H9 (cell line): ENCODE results near the gene ULK1. TPM values are rescaled to one million over a fixed set of nuclear protein-coding genes. Genes with fewer than 3 reads are reported as not detected.

ENCODE experiments used
- DNase-seq: peaks from one replicate; pipeline ENCODE4 v3.0.0-alpha.2; 2017
- H2AFZ ChIP-seq: one replicate; pipeline ENCODE4 v1.6.1; 2013; ENCODE audit warnings: mild to moderate bottlenecking, low read length, control low read depth, moderate library complexity
- H2AK5ac ChIP-seq: 2 replicates; pipeline ENCODE4 v1.6.1; 2013; ENCODE audit warnings: low read length, control low read depth, mixed read lengths; ENCODE audit not compliant: insufficient read length
- H2BK120ac ChIP-seq: one replicate; pipeline ENCODE4 v1.6.1; 2013; ENCODE audit warnings: low read depth, mild to moderate bottlenecking, low read length, control low read depth, inconsistent platforms; ENCODE audit not compliant: poor library complexity, severe bottlenecking
- H2BK12ac ChIP-seq: 2 replicates; pipeline ENCODE4 v1.6.1; 2013; ENCODE audit warnings: low read length, control low read depth, mixed read lengths, low read depth; ENCODE audit not compliant: insufficient read length
- H2BK15ac ChIP-seq: 2 replicates; pipeline ENCODE4 v1.6.1; 2013; ENCODE audit warnings: low read depth, low read length, control low read depth
- H2BK20ac ChIP-seq: one replicate; pipeline ENCODE4 v1.6.1; 2013; ENCODE audit warnings: low read depth, mild to moderate bottlenecking, low read length, control low read depth, inconsistent platforms; ENCODE audit not compliant: poor library complexity, severe bottlenecking
- H2BK5ac ChIP-seq: 2 replicates; pipeline ENCODE4 v1.6.1; 2013; ENCODE audit warnings: low read length, control low read depth, mixed read lengths; ENCODE audit not compliant: insufficient read length
- H3K14ac ChIP-seq: 2 replicates; pipeline ENCODE4 v1.6.1; 2013; ENCODE audit warnings: low read length, control low read depth; ENCODE audit not compliant: insufficient read depth
- H3K18ac ChIP-seq: 2 replicates; pipeline ENCODE4 v1.6.1; 2013; ENCODE audit warnings: low read depth, mild to moderate bottlenecking, mixed read lengths, low read length, control low read depth; ENCODE audit not compliant: insufficient read length
- H3K23ac ChIP-seq: 2 replicates; pipeline ENCODE4 v1.6.1; 2013; ENCODE audit warnings: low read length, control low read depth, mixed read lengths, low read depth; ENCODE audit not compliant: insufficient read length
- H3K23me2 ChIP-seq: 2 replicates; pipeline ENCODE4 v1.6.1; 2013; ENCODE audit warnings: low read depth, mild to moderate bottlenecking, mixed read lengths, low read length, control low read depth; ENCODE audit not compliant: insufficient read length, poor library complexity, severe bottlenecking
- H3K27ac ChIP-seq: 2 replicates; pipeline ENCODE4 v1.5.1; 2013; ENCODE audit warnings: low read length, control low read depth, mixed read lengths, low read depth; ENCODE audit not compliant: insufficient read length
- H3K27me3 ChIP-seq: 2 replicates; pipeline ENCODE4 v1.6.1; 2013; ENCODE audit warnings: low read length, control low read depth, inconsistent platforms; ENCODE audit not compliant: insufficient read depth
- H3K4ac ChIP-seq: 2 replicates; pipeline ENCODE4 v1.6.1; 2013; ENCODE audit warnings: low read depth, mild to moderate bottlenecking, control low read depth, inconsistent platforms, low read length, moderate library complexity
- H3K4me1 ChIP-seq: 2 replicates; pipeline ENCODE4 v1.6.1; 2013; ENCODE audit warnings: low read length, control low read depth, inconsistent platforms; ENCODE audit not compliant: insufficient read depth
- H3K4me2 ChIP-seq: 2 replicates; pipeline ENCODE4 v1.6.1; 2013; ENCODE audit warnings: low read length, control low read depth, mixed read lengths; ENCODE audit not compliant: insufficient read length, insufficient read depth
- H3K56ac ChIP-seq: 2 replicates; pipeline ENCODE4 v1.6.1; 2013; ENCODE audit warnings: low read depth, mild to moderate bottlenecking, mixed read lengths, low read length, control low read depth; ENCODE audit not compliant: insufficient read length
- H3K79me1 ChIP-seq: 2 replicates; pipeline ENCODE4 v1.6.1; 2013; ENCODE audit warnings: low read depth, mild to moderate bottlenecking, moderate library complexity, low read length, control low read depth, inconsistent platforms; ENCODE audit not compliant: insufficient read depth, poor library complexity, severe bottlenecking
- H3K79me2 ChIP-seq: 2 replicates; pipeline ENCODE4 v1.6.1; 2013; ENCODE audit warnings: low read length, control low read depth, inconsistent platforms; ENCODE audit not compliant: insufficient read depth
- H3K9ac ChIP-seq: 2 replicates; pipeline ENCODE4 v1.6.1; 2013; ENCODE audit warnings: low read length, control low read depth, mixed read lengths; ENCODE audit not compliant: insufficient read length; ENCODE audit errors: extremely low read depth
- H3K9me3 ChIP-seq: one replicate; pipeline ENCODE4 v1.6.1; 2013; ENCODE audit warnings: low read depth, low read length, inconsistent platforms; ENCODE audit not compliant: control insufficient read depth
- H3T11ph ChIP-seq: one replicate; pipeline ENCODE4 v1.6.1; 2013; ENCODE audit warnings: mild to moderate bottlenecking, low read length, control low read depth, inconsistent platforms
- H4K20me1 ChIP-seq: one replicate; pipeline ENCODE4 v1.6.1; 2013; ENCODE audit not compliant: control insufficient read depth, insufficient read length, insufficient read depth
- H4K5ac ChIP-seq: 2 replicates; pipeline ENCODE4 v1.6.1; 2013; ENCODE audit warnings: low read depth, mild to moderate bottlenecking, mixed read lengths, low read length, control low read depth; ENCODE audit not compliant: insufficient read length
- H4K8ac ChIP-seq: replicated peaks from 2 replicates; pipeline ENCODE4 v1.6.1; 2013; ENCODE audit warnings: low read length, control low read depth, mixed read lengths, low read depth; ENCODE audit not compliant: insufficient read length
- H4K91ac ChIP-seq: 2 replicates; pipeline ENCODE4 v1.6.1; 2013; ENCODE audit warnings: low read depth, mild to moderate bottlenecking, moderate library complexity, mixed read lengths, low read length, control low read depth; ENCODE audit not compliant: insufficient read length
- H3K27ac Mint-ChIP-seq, 3 experiments: 2 replicates in 2 of 3; 3 replicates in 1 of 3; pipeline ENCODE4 v1.8.0; 2020 to 2021; ENCODE audit warnings: mixed read lengths in 3 of 3, mild to moderate bottlenecking in 1 of 3, moderate library complexity in 1 of 3
- H3K27me3 Mint-ChIP-seq: 2 replicates; pipeline ENCODE4 v1.8.0; 2021; ENCODE audit warnings: low read depth, mild to moderate bottlenecking, moderate library complexity, mixed read lengths
- H3K36me3 Mint-ChIP-seq, 3 experiments: 2 replicates in 2 of 3; 3 replicates in 1 of 3; pipeline ENCODE4 v1.8.0; 2020 to 2021; ENCODE audit warnings: low read depth in 3 of 3, mixed read lengths in 3 of 3; ENCODE audit not compliant: insufficient read depth in 1 of 3
- H3K4me1 Mint-ChIP-seq, 2 experiments: 2 replicates each; pipeline ENCODE4 v1.8.0; 2020; ENCODE audit warnings: mixed read lengths in 2 of 2
- H3K4me3 Mint-ChIP-seq, 2 experiments: 2 replicates in 1 of 2; 3 replicates in 1 of 2; pipeline ENCODE4 v1.8.0; 2020 to 2021; ENCODE audit warnings: mild to moderate bottlenecking in 2 of 2, mixed read lengths in 2 of 2, moderate library complexity in 1 of 2
- H3K9me3 Mint-ChIP-seq, 2 experiments: 2 replicates in 1 of 2; 3 replicates in 1 of 2; pipeline ENCODE4 v1.8.0; 2020; ENCODE audit warnings: mild to moderate bottlenecking in 2 of 2, mixed read lengths in 2 of 2, moderate library complexity in 1 of 2
- CTCF ChIP-seq: fragments of 200-600 bp; sonication (generic); conservative IDR thresholded peaks from 3 replicates; pipeline ENCODE4 v1.8.0; 2021; ENCODE audit warnings: antibody characterized with exemption, mild to moderate bottlenecking
- WGBS: extraction: QIAGEN DNeasy Blood & Tissue Kit; methylation state at CpG from one replicate; pipeline ENCODE4 v1.1.7; 2013; ENCODE audit warnings: missing lambda C conversion rate, low lambda C conversion rate, mixed read lengths; ENCODE audit not compliant: insufficient read length; ENCODE audit errors: extremely low coverage; 5-methylcytosine and 5-hydroxymethylcytosine counted together
- total RNA-seq: library from RNA; stranded (reverse); gene quantifications from 2 replicates; pipeline ENCODE4 v1.2.1, GENCODE V29; 2021

ULK1 gene
- total RNA-seq, 1 experiment from 2014 or later = 57.2 TPM

- H4K20me1 ChIP-seq = no peaks in the 10 kb centered on the region
- Mint-ChIP-seq H3K27me3 (no peaks in the 10 kb centered on the region), H3K4me3 (no peak overlapping the region)
Measured at GRCh38 chr12:131963381-131963780, 69.0 kb downstream of the ULK1 start.

More at GRCh38 chr12:131963381-131963780, 69.0 kb downstream of the ULK1 start:
- H3K27me3 ChIP-seq = no peaks in the 10 kb centered on the region
- H3K23me2 ChIP-seq = no peaks in the 10 kb centered on the region
- H3K23ac ChIP-seq = no peak overlapping the region
- H4K5ac ChIP-seq = no peak overlapping the region
- H2BK5ac ChIP-seq = no peak overlapping the region
- no peak for DNase-seq
- TF ChIP-seq CTCF = no peak
- H3K56ac ChIP-seq = no peak overlapping the region
- Mint-ChIP-seq H3K4me1 (peaks cover 12 to 14% of the 10 kb centered on the region in 2 experiments; a peak in 3 of 4 replicates), H3K27ac (no peak overlapping the region), H3K36me3 (peaks cover 4 to 23% (median 18%) of the 10 kb centered on the region in 3 experiments; a peak in 6 of 7 replicates), H3K9me3 (no peaks in the 10 kb centered on the region)
- H3K79me2 ChIP-seq = peaks cover 7% of the 10 kb centered on the region; the same call in 1 of the 2 replicates
- no peak overlapping the region for H4K91ac ChIP-seq
- no peak overlapping the region for H2BK15ac ChIP-seq
- no peak overlapping the region for H2AFZ ChIP-seq
- peaks cover 7% of the 10 kb centered on the region for H3K79me1 ChIP-seq
- H2BK120ac ChIP-seq = no peak overlapping the region
- WGBS = no CpG with 5 or more reads among the region's 4 CpGs
- no peak overlapping the region for H4K8ac ChIP-seq
- no peak overlapping the region for H3K18ac ChIP-seq
- no peak overlapping the region for H2BK12ac ChIP-seq
- H3K9ac ChIP-seq = no peak overlapping the region
- H3K4ac ChIP-seq = no peak overlapping the region
- H3K4me2 ChIP-seq = no peak overlapping the region
- H3K9me3 ChIP-seq = no peaks in the 10 kb centered on the region
- H2AK5ac ChIP-seq = no peak overlapping the region
- H3T11ph ChIP-seq = no peak overlapping the region
- H2BK20ac ChIP-seq = no peak overlapping the region
- H3K14ac ChIP-seq = no peak overlapping the region
- no peak overlapping the region for H3K27ac ChIP-seq
- H3K4me1 ChIP-seq = no peaks in the 10 kb centered on the region
